ENCODE measurements around the gene H6PD. TPM values are rescaled to one million over a fixed set of nuclear protein-coding genes. Genes with fewer than 3 reads are reported as not detected.

H6PD gene
- polyA plus RNA-seq, 4 donors, result 34.9 to 45.8 (median 41.5) TPM

DNA sequence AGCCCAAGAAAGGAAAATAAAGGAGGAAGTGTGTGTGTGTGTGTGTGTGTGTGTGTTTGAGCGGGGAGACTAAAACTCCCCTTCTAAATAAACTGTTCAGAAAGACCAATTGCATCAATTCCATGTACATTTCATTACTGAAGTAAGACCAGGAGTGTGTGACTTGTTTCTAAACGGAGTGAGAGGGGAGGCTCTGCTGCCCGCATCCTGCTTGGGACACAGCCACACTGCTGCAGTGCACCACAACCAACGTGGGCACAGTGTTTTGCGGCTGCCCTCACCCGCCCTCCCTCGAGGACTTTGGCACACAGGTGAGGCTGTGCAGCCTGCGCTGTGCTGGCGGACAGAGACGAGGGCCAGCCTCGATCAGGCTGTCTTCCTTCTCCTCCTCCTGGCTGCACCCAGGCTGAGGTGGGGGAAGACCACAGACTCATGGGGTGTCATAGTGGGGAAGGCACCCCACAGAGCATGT, 31.0 kb upstream of the H6PD start:
- no peak for DNase-seq (ENCODE audit: low read depth in 4 of 4, low spot score in 2 of 4)

DNA sequence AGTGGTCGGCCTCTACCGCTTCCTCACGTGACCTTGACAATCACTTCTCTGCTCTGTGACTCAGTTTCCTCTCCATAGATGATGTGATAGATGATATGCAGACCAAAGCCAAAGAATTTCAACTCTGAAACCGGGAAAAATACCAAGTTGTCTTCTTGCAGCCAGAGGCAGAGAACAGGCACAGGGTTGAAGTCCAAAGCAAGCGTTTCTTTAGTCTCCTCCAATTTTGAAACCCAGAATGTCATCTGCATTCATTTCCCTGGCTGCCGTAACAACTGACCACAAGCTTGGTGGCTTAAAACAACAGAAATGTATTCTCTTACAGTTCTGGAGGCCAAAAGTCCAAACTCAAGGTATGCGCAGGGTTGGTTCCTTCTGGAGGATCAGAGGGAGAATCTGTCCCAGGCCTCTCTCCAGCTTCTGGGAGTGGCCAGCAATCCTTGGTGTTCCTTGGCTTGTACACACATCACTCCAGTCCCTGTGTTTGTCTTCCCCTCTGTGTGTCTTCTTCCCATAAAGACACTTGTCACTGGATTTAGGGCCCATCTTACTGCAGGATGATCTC, 30.3 kb upstream of the H6PD start:
- DNase-seq (ENCODE audit: low read depth in 4 of 4, low spot score in 2 of 4), result no peak

DNA sequence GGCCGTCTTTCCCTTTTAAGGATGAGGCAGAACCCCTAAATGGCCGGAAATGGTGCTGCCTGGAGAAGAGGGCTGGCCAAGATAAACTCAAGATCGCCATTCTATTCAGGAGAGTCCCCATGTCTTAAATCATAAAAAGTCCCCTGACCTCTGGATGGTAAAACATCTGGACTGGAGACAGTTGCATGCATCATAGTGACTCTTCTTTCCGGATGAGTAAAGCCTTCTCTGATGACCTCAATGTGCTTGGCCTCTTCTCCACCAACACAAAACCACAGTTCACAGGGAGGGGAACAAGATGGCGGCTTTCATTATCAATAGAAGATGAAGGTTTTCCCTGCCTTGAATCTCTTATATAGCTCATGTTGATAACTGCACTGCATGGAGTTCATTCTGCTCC, 27.5 kb upstream of the H6PD start:
- no peak for DNase-seq (ENCODE audit: low read depth in 4 of 4, low spot score in 2 of 4)

DNA sequence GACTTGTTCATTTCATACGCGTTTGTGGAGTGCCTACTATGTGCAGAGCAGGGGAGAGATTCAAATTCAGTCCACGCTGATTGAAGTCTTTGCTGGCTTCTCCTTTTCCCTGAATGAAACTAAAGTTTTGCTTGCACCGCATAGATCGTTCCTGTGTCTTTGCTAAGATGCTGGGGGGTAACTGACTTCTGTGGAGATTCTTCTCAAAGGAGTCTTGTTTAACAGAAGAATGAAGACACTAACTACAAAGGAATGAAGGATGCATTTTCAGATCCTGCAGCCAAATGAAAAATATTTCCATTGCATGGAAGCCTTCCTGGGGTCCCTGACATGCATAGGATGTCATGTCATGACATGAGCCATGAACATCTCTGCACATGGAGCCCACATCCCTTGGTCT, 26.9 kb upstream of the H6PD start:
- no peak for DNase-seq (ENCODE audit: low read depth in 4 of 4, low spot score in 2 of 4)

DNA sequence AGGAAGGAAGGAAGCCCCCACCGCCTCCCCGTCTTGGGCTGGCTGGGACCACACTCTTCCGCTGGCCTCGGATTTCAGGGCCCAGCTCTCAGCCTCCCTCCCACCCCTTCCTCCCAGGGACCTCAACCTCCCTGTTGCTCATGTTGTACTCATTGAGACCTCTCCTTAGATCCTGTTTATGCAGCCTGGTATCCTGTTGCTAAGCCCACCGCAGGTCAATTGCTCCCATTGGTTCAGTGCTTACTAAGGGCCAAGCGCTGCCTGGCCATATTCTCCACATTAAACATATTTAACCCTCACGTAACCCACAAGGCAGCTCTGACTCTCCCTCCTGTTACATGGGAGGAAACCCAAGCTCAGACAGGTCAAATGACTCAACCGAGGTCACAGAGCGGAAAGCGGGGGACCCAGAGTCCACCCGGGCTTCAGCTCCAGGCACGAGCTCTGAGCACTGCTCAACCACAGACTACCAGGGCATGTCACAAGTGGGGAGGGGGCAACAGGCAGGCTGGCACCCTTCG, 23.2 kb upstream of the H6PD start:
- DNase-seq (ENCODE audit: low read depth in 4 of 4, low spot score in 2 of 4), result no peak

DNA sequence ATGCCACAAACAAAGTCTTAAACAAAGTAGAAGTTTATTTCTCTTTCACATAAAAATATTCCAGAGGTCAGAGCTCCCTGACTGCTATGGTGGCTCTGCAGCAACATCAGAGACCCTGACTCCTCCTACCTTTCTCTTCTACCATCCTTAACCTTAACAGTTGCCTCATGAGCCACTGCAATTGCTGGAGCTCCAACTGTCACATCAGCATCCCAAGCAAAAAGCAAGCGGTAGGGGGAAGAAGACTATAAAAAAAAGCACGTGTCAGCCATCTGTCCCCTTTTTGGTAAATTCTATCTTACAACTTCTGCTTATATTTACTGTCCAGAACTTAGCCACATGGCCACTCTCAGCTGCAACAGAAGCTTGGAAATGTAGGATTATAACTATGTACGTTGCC, 21.8 kb upstream of the H6PD start:
- DNase-seq (ENCODE audit: low read depth in 4 of 4, low spot score in 2 of 4), result no peak

DNA sequence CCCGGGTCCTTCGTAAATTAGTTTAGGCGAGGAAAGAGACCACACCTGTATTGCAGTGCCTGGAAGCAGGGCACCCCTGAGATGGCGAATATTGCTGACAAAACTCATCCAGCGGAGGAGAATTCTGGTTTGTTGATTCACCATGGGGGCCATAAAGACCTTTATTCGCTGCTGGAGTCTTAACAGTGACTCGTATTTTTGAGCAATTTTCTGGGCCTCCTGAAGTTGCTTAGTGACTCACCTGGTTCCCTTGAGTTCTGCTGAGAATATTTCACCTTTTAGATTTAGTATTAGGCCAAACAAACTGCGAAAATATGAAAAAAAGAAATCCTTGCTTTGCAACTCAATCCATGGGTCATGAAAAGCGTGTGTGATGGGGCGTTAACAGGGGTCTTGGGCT, 20.6 kb upstream of the H6PD start:
- no peak for DNase-seq (ENCODE audit: low read depth in 4 of 4, low spot score in 2 of 4)

DNA sequence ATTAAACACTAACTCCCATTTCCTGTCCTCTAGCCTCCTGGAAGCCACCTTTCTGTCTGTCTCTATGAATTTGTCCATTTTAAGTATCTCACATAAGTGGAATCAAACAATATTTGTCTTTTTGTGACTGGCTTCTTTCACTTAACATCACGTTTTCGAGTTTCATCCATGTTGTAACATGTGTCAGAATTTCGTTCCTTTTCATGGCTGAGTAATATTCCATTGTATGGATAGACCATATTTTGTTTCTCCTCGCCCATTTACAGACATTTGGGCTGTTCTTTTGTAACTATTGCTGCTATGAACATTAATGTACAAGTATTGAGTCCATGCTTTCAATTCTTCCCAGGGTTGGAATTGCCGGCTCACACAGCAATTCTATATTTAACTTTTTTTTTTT, 15.7 kb upstream of the H6PD start:
- no peak for DNase-seq (ENCODE audit: low read depth in 4 of 4, low spot score in 2 of 4)

DNA sequence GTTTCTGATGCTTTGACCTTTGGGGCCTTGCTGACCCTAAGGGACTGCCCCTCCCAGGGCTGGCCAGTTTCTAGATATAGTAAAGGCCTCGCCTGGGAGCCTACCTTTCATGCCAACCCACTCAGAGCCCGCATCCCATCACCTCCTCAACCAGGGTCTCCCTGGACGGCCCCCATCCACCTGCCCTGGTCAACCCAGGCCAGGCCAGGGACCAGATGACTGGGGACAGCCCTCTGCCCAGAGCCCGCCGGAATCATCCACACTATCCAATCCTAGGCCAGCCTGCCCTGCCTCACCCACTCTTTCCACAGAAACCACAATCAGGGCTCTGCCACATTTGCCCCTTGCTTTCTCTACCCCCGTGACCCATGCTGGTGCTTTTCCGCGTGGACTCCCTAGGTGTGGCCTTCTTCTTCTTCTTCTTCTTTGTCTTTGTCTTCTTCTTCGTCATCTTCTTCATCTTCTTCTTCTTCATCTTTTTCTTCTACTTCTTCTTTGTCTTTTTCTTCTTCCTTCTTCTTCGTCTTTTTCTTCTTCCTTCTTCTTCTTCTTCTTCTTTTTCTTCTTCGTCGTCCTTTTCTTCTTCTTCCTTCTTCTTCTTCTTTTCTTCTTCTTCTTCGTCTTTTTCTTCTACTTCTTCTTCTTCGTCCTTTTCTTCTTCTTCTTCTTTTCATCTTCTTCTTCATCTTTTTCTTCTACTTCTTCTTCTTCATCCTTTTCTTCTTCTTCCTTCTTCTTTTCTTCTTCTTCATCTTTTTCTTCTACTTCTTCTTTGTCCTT, 11.5 kb upstream of the H6PD start:
- DNase-seq (ENCODE audit: low read depth in 4 of 4, low spot score in 2 of 4), result no peak

DNA sequence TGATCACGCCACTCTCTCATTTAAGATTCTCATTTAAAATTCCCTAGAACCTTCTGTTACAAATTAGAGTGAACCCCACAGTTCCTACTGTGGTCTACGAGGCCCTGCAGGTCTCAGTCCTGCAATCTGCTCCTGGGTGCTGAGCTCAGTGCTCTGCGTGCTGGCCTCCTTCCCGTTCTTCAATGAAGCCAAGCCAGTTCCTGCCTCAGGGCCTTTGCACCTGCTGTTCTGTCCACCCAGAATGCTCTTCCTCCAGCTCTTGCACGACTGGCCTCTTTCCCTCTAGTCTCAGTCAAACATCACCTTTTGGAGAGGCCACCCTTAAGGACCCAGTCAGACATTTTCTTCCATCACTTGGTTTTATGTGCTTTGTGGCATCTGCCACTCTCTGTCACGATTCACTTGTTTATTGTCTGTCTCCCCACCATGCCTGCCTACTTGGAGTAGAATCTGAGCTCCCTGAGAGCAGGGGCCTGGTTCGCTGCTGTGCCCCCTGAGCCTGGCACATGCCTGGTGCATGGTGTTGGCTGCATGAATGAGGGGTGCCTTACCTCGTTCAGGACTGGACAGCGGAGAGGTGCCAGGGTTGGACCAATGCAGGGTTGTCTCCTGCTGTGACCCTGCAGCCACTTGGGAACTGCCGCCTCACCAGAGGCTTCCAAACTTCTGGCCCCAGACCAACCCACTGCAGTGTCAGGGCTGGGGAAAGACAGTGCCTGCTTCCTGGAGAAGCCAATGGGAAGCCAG, 9.7 kb upstream of the H6PD start:
- DNase-seq (ENCODE audit: low read depth in 4 of 4, low spot score in 2 of 4), result no peak

DNA sequence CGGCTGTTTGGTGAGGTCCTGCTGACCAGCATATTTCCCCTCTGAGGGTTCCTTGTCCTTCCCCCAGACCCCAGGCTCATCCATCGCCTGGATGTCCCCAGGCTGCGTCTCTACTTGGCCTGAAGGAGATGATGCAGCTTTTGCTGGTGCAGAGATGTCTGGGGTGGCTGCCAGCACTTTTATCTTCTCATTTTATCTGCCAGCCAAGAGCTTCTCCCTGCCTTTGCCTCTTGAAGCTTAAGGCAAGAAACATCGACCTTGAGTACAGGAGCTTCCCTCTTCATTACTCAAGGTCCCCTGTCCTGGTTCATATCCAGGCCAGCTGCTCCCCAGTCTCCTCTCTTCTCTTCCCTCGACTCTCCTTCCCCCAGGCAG, 9.2 kb upstream of the H6PD start:
- DNase-seq (ENCODE audit: low read depth in 4 of 4, low spot score in 2 of 4), result no peak

DNA sequence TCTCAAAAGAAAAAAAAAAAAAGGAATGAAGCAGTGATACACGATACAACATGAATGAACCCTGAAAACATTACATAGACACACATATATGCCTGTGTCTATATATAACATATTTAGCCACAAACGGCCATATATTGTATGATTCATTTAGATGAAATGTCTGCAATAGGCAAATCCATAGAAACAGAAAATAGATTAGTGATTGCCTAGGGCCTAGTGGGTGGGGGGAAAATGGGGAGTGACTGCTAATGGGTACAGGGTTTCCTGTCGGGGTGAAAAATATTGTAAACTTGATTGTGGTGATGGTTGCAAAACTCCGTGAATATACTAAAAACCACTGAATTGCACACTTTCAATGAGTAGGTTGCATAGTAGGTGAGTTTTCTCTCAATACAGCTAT, 6.0 kb upstream of the H6PD start:
- DNase-seq (ENCODE audit: low read depth in 4 of 4, low spot score in 2 of 4), result no peak

DNA sequence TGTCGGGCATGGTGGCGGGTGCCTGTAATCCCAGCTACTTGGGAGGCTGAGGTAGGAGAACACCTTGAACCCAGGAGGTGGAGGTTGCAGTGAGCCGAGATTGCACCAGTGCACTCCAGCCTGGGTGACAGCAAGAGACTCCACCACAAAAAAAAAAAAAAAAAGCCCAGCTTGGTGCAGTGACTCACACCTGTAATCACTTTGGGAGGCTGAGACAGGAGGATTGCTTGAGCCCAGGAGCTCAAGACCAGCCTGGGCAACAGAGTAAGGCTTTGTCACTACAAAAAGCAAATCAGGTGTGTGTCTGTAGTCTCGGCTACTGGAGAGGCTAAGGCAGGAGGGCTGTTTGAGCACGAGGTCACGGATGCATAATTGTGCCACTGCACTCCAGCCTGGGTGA, 5.0 kb upstream of the H6PD start:
- DNase-seq (ENCODE audit: low read depth in 4 of 4, low spot score in 2 of 4), result no peak

DNA sequence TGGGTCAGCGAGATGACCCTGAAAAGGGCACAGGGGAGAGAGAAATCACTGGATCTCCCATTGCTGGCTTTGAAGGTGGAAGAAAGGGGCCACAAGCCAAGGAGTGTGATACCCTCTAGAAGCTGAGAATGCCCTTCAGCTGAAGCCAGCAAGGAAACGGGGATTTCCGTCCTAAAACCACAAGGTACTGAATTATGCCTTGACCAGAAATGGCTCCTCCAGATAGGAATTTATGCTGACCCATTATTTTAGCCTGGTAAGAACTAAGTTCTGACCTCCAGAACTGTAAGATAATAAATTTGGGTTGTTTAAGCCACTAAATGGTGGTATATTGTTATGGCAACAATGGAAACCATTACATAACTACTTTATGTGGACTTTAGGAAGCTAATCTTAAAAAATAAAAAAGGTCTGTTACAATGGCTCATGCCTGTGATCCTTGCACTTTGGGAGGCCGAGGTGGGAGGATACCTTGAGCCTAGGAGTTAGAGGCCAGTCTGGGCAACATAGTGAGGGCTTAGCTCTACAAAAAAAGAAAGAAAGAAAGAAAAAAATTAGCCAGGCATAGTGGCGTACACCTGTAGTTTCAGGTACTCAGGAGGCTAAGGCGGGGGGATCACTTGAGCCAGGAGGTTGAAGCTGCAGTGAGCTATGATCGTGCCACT, 3.6 kb upstream of the H6PD start:
- DNase-seq (ENCODE audit: low read depth in 4 of 4, low spot score in 2 of 4), result no peak

DNA sequence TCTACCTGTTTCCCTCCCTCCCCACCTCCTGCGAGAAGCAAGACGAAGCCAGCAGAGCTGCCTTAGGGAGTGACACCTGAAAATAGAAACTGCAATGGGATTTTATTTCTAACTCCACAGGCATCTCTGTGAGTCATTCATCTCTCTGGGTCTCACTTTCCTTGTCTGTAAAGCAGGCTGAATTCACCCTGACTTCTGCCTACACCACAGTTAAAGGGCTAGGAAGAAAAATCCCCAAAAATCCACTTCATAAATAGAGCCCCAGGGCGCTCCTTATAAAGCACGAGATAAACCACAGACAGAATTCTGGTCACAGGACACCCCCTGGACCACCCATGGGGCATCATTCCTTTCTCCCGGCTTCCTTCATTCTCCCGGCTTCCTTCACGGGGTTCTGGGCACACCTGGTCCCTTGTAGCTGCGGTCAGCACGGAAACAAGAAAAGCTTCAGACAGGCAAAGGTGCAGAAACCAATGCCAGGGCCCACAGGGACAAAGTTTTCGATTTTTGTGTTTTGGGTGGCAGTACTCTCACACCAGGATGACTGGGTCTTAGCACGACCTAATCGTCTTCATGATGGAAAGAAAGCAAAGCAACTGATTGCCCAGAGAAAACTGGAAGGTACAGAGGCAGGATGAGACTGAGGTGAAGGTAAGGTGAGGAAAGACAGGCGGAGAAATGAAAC, 2.8 kb upstream of the H6PD start:
- DNase-seq (ENCODE audit: low read depth in 4 of 4, low spot score in 2 of 4), result no peak

DNA sequence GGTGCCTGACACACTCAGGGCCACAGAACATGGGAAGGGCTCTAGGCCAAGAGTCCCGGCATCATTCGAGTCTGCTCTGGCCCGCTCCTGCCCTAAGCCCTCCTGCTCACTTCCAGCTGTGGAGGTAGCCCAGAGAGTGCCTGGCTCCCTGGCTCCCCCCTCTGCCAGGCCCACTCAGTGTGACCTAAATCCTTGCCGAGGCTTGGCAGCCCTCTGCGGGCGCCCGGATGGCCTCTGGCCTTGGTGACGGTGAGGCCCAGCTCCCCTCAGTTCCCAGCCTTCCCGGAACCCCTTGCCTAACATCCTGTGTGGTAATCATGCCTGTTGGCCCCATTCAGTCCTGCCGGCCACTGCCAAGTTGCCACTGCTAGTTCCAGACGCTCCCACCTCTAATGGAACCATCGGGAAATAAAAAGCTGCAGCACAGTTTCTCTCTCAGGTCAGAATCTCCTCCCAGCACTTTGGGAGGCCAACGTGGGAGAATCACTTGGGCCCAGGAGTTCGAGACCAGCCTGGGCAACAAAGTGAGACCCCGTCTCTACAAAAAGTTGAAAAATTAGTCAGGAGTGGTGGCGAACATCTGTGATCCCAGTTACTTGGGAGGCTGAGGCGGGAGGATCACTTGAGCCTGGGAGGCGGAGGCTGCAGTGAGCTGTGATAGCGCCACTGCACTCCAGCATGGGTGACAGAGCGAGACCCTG, 1.2 kb upstream of the H6PD start:
- no peak for DNase-seq (ENCODE audit: low read depth in 4 of 4, low spot score in 2 of 4)

DNA sequence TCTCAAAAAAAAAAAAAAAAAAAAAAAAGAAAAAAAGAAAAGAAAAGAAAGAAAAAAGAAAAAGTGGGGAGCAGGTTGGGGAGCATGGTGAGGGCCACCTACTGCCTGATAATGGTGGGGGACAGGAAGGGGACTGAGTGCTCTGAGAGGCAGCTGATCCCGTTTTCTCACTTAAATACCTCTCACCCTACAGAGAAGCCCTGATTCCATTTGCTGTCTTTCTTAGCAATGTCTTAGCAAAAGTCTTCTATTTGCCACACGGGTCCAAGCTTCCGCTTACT, 692 bp upstream of the H6PD start:
- no peak for DNase-seq (ENCODE audit: low read depth in 4 of 4, low spot score in 2 of 4)

DNA sequence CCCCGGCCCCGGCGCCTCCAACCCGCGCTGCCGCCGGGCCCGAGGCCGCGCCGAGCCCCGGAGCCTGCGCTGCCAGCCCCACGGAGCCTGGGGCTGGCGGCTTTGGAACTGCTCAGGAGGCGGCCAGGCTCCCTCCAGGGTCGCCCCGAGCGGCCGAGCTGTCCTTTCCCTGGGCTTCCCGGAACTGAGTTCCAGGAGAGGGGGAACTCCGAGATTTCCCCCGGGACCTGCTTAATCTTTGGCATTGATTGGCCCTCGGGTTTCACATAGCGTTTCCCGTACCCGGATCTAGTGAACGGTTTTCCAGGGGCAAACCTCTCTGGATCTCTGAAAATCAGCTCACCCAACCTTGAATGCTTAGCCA, 504 bp downstream of the H6PD start:
- no peak for DNase-seq (ENCODE audit: low read depth in 4 of 4, low spot score in 2 of 4)

DNA sequence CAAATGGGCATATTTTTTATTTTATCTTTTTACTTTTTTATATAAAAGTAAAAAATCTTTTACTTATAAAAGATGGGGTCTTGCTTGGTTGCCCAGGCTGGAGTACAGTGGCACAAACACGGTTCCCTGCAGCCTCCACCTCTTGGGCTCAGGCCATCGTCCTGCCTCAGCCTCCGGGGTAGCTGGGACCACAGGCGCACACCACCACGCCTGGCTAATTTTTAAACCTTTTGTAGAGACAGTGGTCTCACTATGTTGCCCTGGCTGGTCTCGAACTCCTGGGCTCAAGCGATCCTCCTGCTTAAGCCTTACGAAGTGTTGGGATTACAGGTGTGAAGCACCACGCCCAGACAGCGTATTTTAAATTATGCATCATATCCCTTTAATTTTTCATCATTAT, 986 bp downstream of the H6PD start:
- DNase-seq (ENCODE audit: low read depth in 4 of 4, low spot score in 2 of 4), result no peak

DNA sequence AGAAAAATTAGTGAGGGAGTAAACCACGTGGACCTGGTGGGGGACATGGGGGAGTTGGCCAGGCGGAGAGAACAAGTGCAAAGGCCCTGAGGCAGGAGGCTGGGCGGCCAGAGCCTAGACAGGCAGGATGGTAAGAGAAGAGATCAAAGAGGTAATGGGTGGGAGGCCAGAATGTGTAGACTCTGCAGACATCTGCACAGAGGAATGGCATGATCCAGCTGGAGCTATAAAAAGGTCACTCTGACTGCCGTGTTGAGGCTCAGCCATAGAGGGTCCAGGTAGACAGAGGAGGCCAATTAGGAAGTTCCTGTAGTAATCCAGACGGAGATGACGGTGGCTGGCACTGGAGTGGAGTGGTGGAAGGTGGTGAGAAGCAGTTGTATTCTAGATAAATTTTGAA, 3.6 kb downstream of the H6PD start:
- DNase-seq (ENCODE audit: low read depth in 4 of 4, low spot score in 2 of 4), result no peak
